GM23248 (cell line): ENCODE data around the gene COL23A1.

Source experiments
- EZH2 ChIP-seq: fragments of 200-600 bp; sonication (generic); IDR thresholded peaks from 2 replicates; pipeline ENCODE4 v1.6.1; 2018; ENCODE audit warnings: antibody characterized with exemption, mild to moderate bottlenecking; ENCODE audit not compliant: insufficient read depth, poor library complexity, severe bottlenecking
- EZH2phosphoT487 ChIP-seq: fragments of 200-600 bp; sonication (generic); IDR thresholded peaks from 2 replicates; pipeline ENCODE4 v1.6.1; 2018; ENCODE audit warnings: antibody characterized with exemption, moderate library complexity, mild to moderate bottlenecking, low read depth; ENCODE audit not compliant: insufficient read depth

- no peak for TF ChIP-seq EZH2phosphoT487
- no peak for TF ChIP-seq EZH2
Observed at GRCh38 chr5:178308541-178309092, 281.6 kb downstream of the COL23A1 start.
